ENCODE data around the gene ZNF684.

Gene ZNF684

GRCh38 chr1:40575336-40575735, 43.9 kb downstream of the ZNF684 start:
- DNase-seq, result no peak

GRCh38 chr1:40582116-40582515, 50.7 kb downstream of the ZNF684 start:
- no peak for DNase-seq

GRCh38 chr1:40583980-40584379, 52.5 kb downstream of the ZNF684 start:
- DNase-seq, result no peak

- DNase-seq, result no peak
These were observed 57.1 kb downstream of the ZNF684 start for GRCh38 chr1:40588586-40588985.

- DNase-seq, result no peak
These were observed 60.8 kb downstream of the ZNF684 start for GRCh38 chr1:40592107-40592803.

GRCh38 chr1:40593449-40594186, 62.2 kb downstream of the ZNF684 start:
- no peak for DNase-seq

- DNase-seq, result no peak
These were observed 62.7 kb downstream of the ZNF684 start for GRCh38 chr1:40594187-40594531.

- DNase-seq, result no peak
These were observed 64.2 kb downstream of the ZNF684 start for GRCh38 chr1:40595623-40596022.

Measured in NCI-H226 (cell line).